ENCODE data around the gene DDRGK1. TPM values are rescaled to one million over a fixed set of nuclear protein-coding genes. Genes with fewer than 3 reads are reported as not detected.
"Not testable (repeated sequence)": the region's sequence is repeated elsewhere in the genome, so short reads cannot be mapped to it uniquely, and the experiment has no call there.

DDRGK1 gene
- polyA plus RNA-seq, 1 donor from 2014 or later = 67.6 TPM

DNA sequence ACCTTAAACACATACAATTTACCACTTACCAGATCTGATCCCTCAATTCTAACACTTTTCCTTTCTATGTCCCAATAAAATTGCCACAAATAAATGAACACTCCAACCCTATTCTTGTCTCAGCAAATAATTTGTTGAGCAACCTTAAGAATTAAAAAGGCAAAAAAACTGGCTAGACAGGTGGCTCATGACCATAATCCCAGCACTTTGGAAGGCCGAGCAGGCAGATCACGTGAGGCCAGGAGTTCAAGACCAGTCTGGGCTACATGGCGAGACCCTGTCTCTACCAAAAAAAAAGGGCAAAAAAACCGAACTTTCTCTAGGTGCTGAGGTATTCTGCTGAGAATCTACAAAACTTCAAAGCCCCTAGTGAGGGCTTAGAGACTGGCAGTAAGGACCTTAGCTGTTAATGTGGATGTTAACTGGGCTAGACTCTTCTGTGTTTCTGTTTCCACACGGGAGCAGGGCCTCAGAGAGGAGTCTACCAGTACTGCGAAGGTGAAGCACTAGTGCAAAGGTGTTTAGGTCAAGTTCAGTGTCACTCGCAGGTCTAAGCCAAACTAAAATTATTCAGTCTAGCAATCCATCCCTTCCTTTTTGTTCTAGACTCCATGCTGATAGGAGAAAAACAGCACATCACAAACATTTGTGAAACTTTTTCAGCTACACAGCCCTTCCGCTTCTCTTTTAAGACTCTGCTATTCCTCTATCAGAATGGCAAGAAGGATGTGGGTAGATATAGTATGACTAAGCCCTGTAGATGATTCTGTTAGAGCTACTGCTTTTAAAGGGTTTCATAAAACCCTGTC, 47.5 kb downstream of the DDRGK1 start:
- Histone ChIP-seq H3K36me3 (ENCODE audit: insufficient read depth, low read length) (no peaks in the 10 kb centered on the region), H3K9me2 (ENCODE audit: insufficient read depth, low read length) (no peaks in the 10 kb centered on the region), H3K27me3 (ENCODE audit: insufficient read depth, low read depth, low read length) (no peaks in the 10 kb centered on the region), H3F3A (ENCODE audit: insufficient read depth, low read length, poor library complexity, severe bottlenecking) (no peaks in the 10 kb centered on the region), H3K4me2 (ENCODE audit: low read length) (no peak overlapping the region), H4K20me1 (ENCODE audit: insufficient read depth) (no peaks in the 10 kb centered on the region), H3K27ac (ENCODE audit: low read length) (no peak overlapping the region), H3K79me2 (replicated peaks; ENCODE audit: insufficient read depth, low read length) (peaks cover 60% of the 10 kb centered on the region), H3K9me3 (ENCODE audit: low read length) (no peaks in the 10 kb centered on the region), H2AFZ (ENCODE audit: low read depth, low read length) (no peak overlapping the region), H3K4me3 (ENCODE audit: low read length) (peak overlapping the region; percentile 39), H3K9ac (ENCODE audit: low read length) (no peak overlapping the region)
- TF ChIP-seq MXI1 (conservative IDR thresholded peaks at IDR 0.05; ENCODE audit: poor library complexity, severe bottlenecking) (no peak), EP300 (conservative IDR thresholded peaks at IDR 0.05; ENCODE audit: poor library complexity, severe bottlenecking) (no peak), SMC3 (conservative IDR thresholded peaks at IDR 0.05; ENCODE audit: poor library complexity) (no peak), TAF1 (IDR thresholded peaks at IDR 0.05; ENCODE audit: low read depth) (no peak), REST (IDR thresholded peaks at IDR 0.05; ENCODE audit: borderline replicate concordance) (no peak), POLR2AphosphoS5 (IDR thresholded peaks at IDR 0.05) (no peak), EZH2 (IDR thresholded peaks at IDR 0.05; ENCODE audit: borderline replicate concordance, insufficient read depth, low read length, poor library complexity, severe bottlenecking) (no peak)
- TF ChIP-seq, protein P1, sequence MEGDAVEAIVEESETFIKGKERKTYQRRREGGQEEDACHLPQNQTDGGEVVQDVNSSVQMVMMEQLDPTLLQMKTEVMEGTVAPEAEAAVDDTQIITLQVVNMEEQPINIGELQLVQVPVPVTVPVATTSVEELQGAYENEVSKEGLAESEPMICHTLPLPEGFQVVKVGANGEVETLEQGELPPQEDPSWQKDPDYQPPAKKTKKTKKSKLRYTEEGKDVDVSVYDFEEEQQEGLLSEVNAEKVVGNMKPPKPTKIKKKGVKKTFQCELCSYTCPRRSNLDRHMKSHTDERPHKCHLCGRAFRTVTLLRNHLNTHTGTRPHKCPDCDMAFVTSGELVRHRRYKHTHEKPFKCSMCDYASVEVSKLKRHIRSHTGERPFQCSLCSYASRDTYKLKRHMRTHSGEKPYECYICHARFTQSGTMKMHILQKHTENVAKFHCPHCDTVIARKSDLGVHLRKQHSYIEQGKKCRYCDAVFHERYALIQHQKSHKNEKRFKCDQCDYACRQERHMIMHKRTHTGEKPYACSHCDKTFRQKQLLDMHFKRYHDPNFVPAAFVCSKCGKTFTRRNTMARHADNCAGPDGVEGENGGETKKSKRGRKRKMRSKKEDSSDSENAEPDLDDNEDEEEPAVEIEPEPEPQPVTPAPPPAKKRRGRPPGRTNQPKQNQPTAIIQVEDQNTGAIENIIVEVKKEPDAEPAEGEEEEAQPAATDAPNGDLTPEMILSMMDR (IDR thresholded peaks at IDR 0.05; ENCODE audit: poor library complexity, severe bottlenecking) = no peak

DNA sequence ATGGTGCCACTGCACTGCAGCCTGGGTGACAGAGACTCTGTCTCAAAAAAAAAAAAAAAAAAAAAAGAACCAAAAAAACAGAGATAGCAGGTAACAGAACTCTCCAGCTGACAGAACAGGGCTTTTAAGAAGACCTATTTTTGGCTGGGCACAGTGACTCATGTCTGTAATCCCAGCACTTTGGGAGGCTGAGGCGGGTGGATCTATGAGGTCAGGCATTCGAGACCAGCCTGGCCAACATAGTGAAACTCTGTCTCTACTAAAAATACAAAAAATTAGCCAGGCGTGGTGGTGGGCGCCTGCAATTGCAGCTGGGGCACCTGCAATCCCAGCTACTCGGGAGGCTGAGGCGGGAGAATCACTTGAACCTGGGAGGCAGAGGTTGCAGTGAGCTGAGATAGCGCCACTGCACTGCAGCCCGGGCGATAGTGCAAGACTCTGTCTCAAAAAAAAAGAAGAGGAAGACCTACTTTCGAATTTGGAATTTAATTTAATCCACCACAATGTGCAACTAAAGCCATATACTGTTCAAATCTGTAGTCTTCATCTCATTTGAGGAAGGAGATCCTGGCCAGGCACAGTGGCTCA, 52.3 kb downstream of the DDRGK1 start:
- H3K4me3 ChIP-seq (ENCODE audit: low read length); H3K27me3 ChIP-seq (ENCODE audit: insufficient read depth, low read depth, low read length); H3K4me2 ChIP-seq (ENCODE audit: low read length); H3F3A ChIP-seq (ENCODE audit: insufficient read depth, low read length, poor library complexity, severe bottlenecking); H4K20me1 ChIP-seq (ENCODE audit: insufficient read depth); H3K9me2 ChIP-seq (ENCODE audit: insufficient read depth, low read length); H3K9ac ChIP-seq (ENCODE audit: low read length); H3K27ac ChIP-seq (ENCODE audit: low read length); H2AFZ ChIP-seq (ENCODE audit: low read depth, low read length); H3K9me3 ChIP-seq (ENCODE audit: low read length): not testable (repeated sequence)
- H3K79me2 ChIP-seq (replicated peaks; ENCODE audit: insufficient read depth, low read length) = peaks cover 42% of the 10 kb centered on the region
- peaks cover 10% of the 10 kb centered on the region for H3K36me3 ChIP-seq (ENCODE audit: insufficient read depth, low read length)
